ENCODE measurements around the gene SESN3.

Gene SESN3

GRCh38 chr11:95135155-95135554, 95.8 kb downstream of the SESN3 start:
- H3K9ac ChIP-seq (ENCODE audit: insufficient read length, low read depth) = no peak overlapping the region
- H3K4me3 ChIP-seq (ENCODE audit: insufficient read length, low read depth) = no peak overlapping the region
- no peaks in the 10 kb centered on the region for H3K4me1 ChIP-seq (ENCODE audit: insufficient read depth, insufficient read length)
- no peaks in the 10 kb centered on the region for H3K36me3 ChIP-seq (ENCODE audit: insufficient read depth, insufficient read length, low read length)
- no peaks in the 10 kb centered on the region for H3K9me3 ChIP-seq (ENCODE audit: insufficient read depth, low read length)
- TF ChIP-seq SUZ12 (IDR thresholded peaks at IDR 0.05; ENCODE audit: extremely low read depth, insufficient read depth, insufficient read length) = no peak
- TF ChIP-seq YY1 (IDR thresholded peaks at IDR 0.05; ENCODE audit: insufficient read depth, insufficient read length) = no peak
- TF ChIP-seq ZNF274 (IDR thresholded peaks at IDR 0.05; ENCODE audit: low read depth, low read length) = no peak
- no peaks in the 10 kb centered on the region for H3K27me3 ChIP-seq (ENCODE audit: insufficient read depth, insufficient read length)
- DNase-seq (ENCODE audit: low read depth, low spot score) = no peak

- no peak overlapping the region for H3K4me3 ChIP-seq (ENCODE audit: insufficient read length, low read depth)
- no peak for DNase-seq (ENCODE audit: low read depth, low spot score)
- TF ChIP-seq YY1 (IDR thresholded peaks at IDR 0.05; ENCODE audit: insufficient read depth, insufficient read length) (no peak), ZNF274 (IDR thresholded peaks at IDR 0.05; ENCODE audit: low read depth, low read length) (no peak), SUZ12 (IDR thresholded peaks at IDR 0.05; ENCODE audit: extremely low read depth, insufficient read depth, insufficient read length) (no peak)
Measured at GRCh38 chr11:95134491-95134890, 96.5 kb downstream of the SESN3 start.

GRCh38 chr11:95132956-95133355, 98.0 kb downstream of the SESN3 start:
- Histone ChIP-seq H3K27me3 (ENCODE audit: insufficient read depth, insufficient read length) (no peaks in the 10 kb centered on the region), H3K4me1 (ENCODE audit: insufficient read depth, insufficient read length) (no peaks in the 10 kb centered on the region), H3K9me3 (ENCODE audit: insufficient read depth, low read length) (no peaks in the 10 kb centered on the region), H3K4me3 (ENCODE audit: insufficient read length, low read depth) (no peak overlapping the region), H3K36me3 (ENCODE audit: insufficient read depth, insufficient read length, low read length) (peaks cover 8% of the 10 kb centered on the region), H3K9ac (ENCODE audit: insufficient read length, low read depth) (no peak overlapping the region)
- TF ChIP-seq ZNF274 (IDR thresholded peaks at IDR 0.05; ENCODE audit: low read depth, low read length) (no peak), SUZ12 (IDR thresholded peaks at IDR 0.05; ENCODE audit: extremely low read depth, insufficient read depth, insufficient read length) (no peak), YY1 (IDR thresholded peaks at IDR 0.05; ENCODE audit: insufficient read depth, insufficient read length) (no peak)
- DNase-seq (ENCODE audit: low read depth, low spot score) = no peak

More at GRCh38 chr11:95134491-95134890, 96.5 kb downstream of the SESN3 start:
- Histone ChIP-seq H3K36me3 (ENCODE audit: insufficient read depth, insufficient read length, low read length) (no peaks in the 10 kb centered on the region), H3K27me3 (ENCODE audit: insufficient read depth, insufficient read length) (no peaks in the 10 kb centered on the region), H3K9me3 (ENCODE audit: insufficient read depth, low read length) (no peaks in the 10 kb centered on the region), H3K9ac (ENCODE audit: insufficient read length, low read depth) (no peak overlapping the region), H3K4me1 (ENCODE audit: insufficient read depth, insufficient read length) (no peaks in the 10 kb centered on the region)

GRCh38 chr11:95128602-95129001, 102.4 kb downstream of the SESN3 start:
- Histone ChIP-seq H3K9ac (ENCODE audit: insufficient read length, low read depth) (no peak overlapping the region), H3K27me3 (ENCODE audit: insufficient read depth, insufficient read length) (no peaks in the 10 kb centered on the region), H3K4me1 (ENCODE audit: insufficient read depth, insufficient read length) (no peaks in the 10 kb centered on the region), H3K9me3 (ENCODE audit: insufficient read depth, low read length) (no peaks in the 10 kb centered on the region), H3K4me3 (ENCODE audit: insufficient read length, low read depth) (no peak overlapping the region), H3K36me3 (ENCODE audit: insufficient read depth, insufficient read length, low read length) (peaks cover 8% of the 10 kb centered on the region)
- no peak for TF ChIP-seq SUZ12 (IDR thresholded peaks at IDR 0.05; ENCODE audit: extremely low read depth, insufficient read depth, insufficient read length)
- TF ChIP-seq ZNF274 (IDR thresholded peaks at IDR 0.05; ENCODE audit: low read depth, low read length) = no peak
- no peak for TF ChIP-seq YY1 (IDR thresholded peaks at IDR 0.05; ENCODE audit: insufficient read depth, insufficient read length)
- no peak for DNase-seq (ENCODE audit: low read depth, low spot score)

GRCh38 chr11:95123556-95123955, 107.4 kb downstream of the SESN3 start:
- no peak overlapping the region for H3K9ac ChIP-seq (ENCODE audit: insufficient read length, low read depth)
- no peak for DNase-seq (ENCODE audit: low read depth, low spot score)
- no peaks in the 10 kb centered on the region for H3K9me3 ChIP-seq (ENCODE audit: insufficient read depth, low read length)
- peaks cover 4% of the 10 kb centered on the region for H3K36me3 ChIP-seq (ENCODE audit: insufficient read depth, insufficient read length, low read length)
- TF ChIP-seq YY1 (IDR thresholded peaks at IDR 0.05; ENCODE audit: insufficient read depth, insufficient read length) (no peak), ZNF274 (IDR thresholded peaks at IDR 0.05; ENCODE audit: low read depth, low read length) (no peak), SUZ12 (IDR thresholded peaks at IDR 0.05; ENCODE audit: extremely low read depth, insufficient read depth, insufficient read length) (no peak)
- H3K4me1 ChIP-seq (ENCODE audit: insufficient read depth, insufficient read length) = no peaks in the 10 kb centered on the region
- no peaks in the 10 kb centered on the region for H3K27me3 ChIP-seq (ENCODE audit: insufficient read depth, insufficient read length)
- H3K4me3 ChIP-seq (ENCODE audit: insufficient read length, low read depth) = no peak overlapping the region

- Histone ChIP-seq H3K9ac (ENCODE audit: insufficient read length, low read depth) (no peak overlapping the region), H3K27me3 (ENCODE audit: insufficient read depth, insufficient read length) (no peaks in the 10 kb centered on the region), H3K4me1 (ENCODE audit: insufficient read depth, insufficient read length) (no peaks in the 10 kb centered on the region), H3K36me3 (ENCODE audit: insufficient read depth, insufficient read length, low read length) (no peaks in the 10 kb centered on the region), H3K4me3 (ENCODE audit: insufficient read length, low read depth) (no peak overlapping the region), H3K9me3 (ENCODE audit: insufficient read depth, low read length) (no peaks in the 10 kb centered on the region)
- TF ChIP-seq ZNF274 (IDR thresholded peaks at IDR 0.05; ENCODE audit: low read depth, low read length) (no peak), YY1 (IDR thresholded peaks at IDR 0.05; ENCODE audit: insufficient read depth, insufficient read length) (no peak), SUZ12 (IDR thresholded peaks at IDR 0.05; ENCODE audit: extremely low read depth, insufficient read depth, insufficient read length) (no peak)
- no peak for DNase-seq (ENCODE audit: low read depth, low spot score)
Measured at GRCh38 chr11:95121698-95122097, 109.3 kb downstream of the SESN3 start.

- DNase-seq (ENCODE audit: low read depth, low spot score) = no peak
- H3K36me3 ChIP-seq (ENCODE audit: insufficient read depth, insufficient read length, low read length) = no peaks in the 10 kb centered on the region
- no peaks in the 10 kb centered on the region for H3K4me1 ChIP-seq (ENCODE audit: insufficient read depth, insufficient read length)
- H3K4me3 ChIP-seq (ENCODE audit: insufficient read length, low read depth) = no peak overlapping the region
- no peaks in the 10 kb centered on the region for H3K9me3 ChIP-seq (ENCODE audit: insufficient read depth, low read length)
- TF ChIP-seq ZNF274 (IDR thresholded peaks at IDR 0.05; ENCODE audit: low read depth, low read length) (no peak), SUZ12 (IDR thresholded peaks at IDR 0.05; ENCODE audit: extremely low read depth, insufficient read depth, insufficient read length) (no peak), YY1 (IDR thresholded peaks at IDR 0.05; ENCODE audit: insufficient read depth, insufficient read length) (no peak)
- H3K27me3 ChIP-seq (ENCODE audit: insufficient read depth, insufficient read length) = no peaks in the 10 kb centered on the region
- no peak overlapping the region for H3K9ac ChIP-seq (ENCODE audit: insufficient read length, low read depth)
Measured at GRCh38 chr11:95119361-95120060, 111.5 kb downstream of the SESN3 start.
